CD14-positive monocyte (primary cell): ENCODE measurements around the gene DHCR24. TPM values are rescaled to one million over a fixed set of nuclear protein-coding genes. Genes with fewer than 3 reads are reported as not detected.

Source experiments
- DNase-seq, 3 donors: peaks; one replicate each; pipeline ENCODE4 v3.0.0-alpha.2; 2011 to 2022
- H2AFZ ChIP-seq: 2 replicates; pipeline ENCODE4 v1.6.0; 2012; ENCODE audit warnings: mild to moderate bottlenecking, low read depth, low read length, inconsistent platforms; ENCODE audit not compliant: insufficient read depth, poor library complexity, severe bottlenecking
- H3K27ac ChIP-seq, 2 donors: 1 replicate in 1 of 2; 2 replicates in 1 of 2; pipeline ENCODE4 v1.5.1; 2012 to 2013; ENCODE audit warnings: low read length in 2 of 2, control low read depth in 1 of 2, inconsistent platforms in 1 of 2, low read depth in 1 of 2, mild to moderate bottlenecking in 1 of 2
- H3K27me3 ChIP-seq, 2 donors: one replicate each; pipeline versions ENCODE4 v1.6.0 to v1.6.1; 2011 to 2013; ENCODE audit warnings: low read length in 2 of 2; ENCODE audit not compliant: control insufficient read depth in 2 of 2, insufficient read depth in 2 of 2
- H3K36me3 ChIP-seq, 2 donors: replicated peaks in 1 of 2; 1 replicate in 1 of 2; 2 replicates in 1 of 2; pipeline versions ENCODE4 v1.5.1 to v1.6.1; 2012 to 2013; ENCODE audit warnings: low read length in 2 of 2, control low read depth in 1 of 2, inconsistent platforms in 1 of 2, mild to moderate bottlenecking in 1 of 2; ENCODE audit not compliant: insufficient read depth in 2 of 2, control insufficient read depth in 1 of 2
- H3K4me1 ChIP-seq, 2 donors: 1 replicate in 1 of 2; 2 replicates in 1 of 2; pipeline versions ENCODE4 v1.5.1 to v1.6.1; 2012 to 2013; ENCODE audit warnings: low read length in 2 of 2, control low read depth in 1 of 2, inconsistent platforms in 1 of 2, mild to moderate bottlenecking in 1 of 2, moderate library complexity in 1 of 2; ENCODE audit not compliant: insufficient read depth in 2 of 2, control insufficient read depth in 1 of 2
- H3K4me2 ChIP-seq: replicated peaks from 2 replicates; pipeline ENCODE3; 2012; ENCODE audit warnings: low read length, moderate library complexity, mild to moderate bottlenecking; ENCODE audit not compliant: poor library complexity, severe bottlenecking; ENCODE audit errors: extremely low read depth
- H3K4me3 ChIP-seq, 3 experiments: fragments of 200-600 bp in 1 of 3; sonication (generic) in 1 of 3; replicated peaks in 1 of 3; 1 replicate in 2 of 3; 2 replicates in 1 of 3; pipeline ENCODE4 v1.5.1; 2011 to 2013; ENCODE audit warnings: low read length in 3 of 3, mild to moderate bottlenecking in 3 of 3, control low read depth in 2 of 3, low read depth in 2 of 3, inconsistent platforms in 1 of 3, moderate library complexity in 1 of 3
- H3K79me2 ChIP-seq: 2 replicates; pipeline ENCODE4 v1.6.0; 2012; ENCODE audit warnings: mild to moderate bottlenecking, control low read depth, inconsistent platforms, low read length, moderate library complexity; ENCODE audit not compliant: insufficient read depth
- H3K9ac ChIP-seq: 2 replicates; pipeline ENCODE4 v1.6.0; 2017; ENCODE audit warnings: low read length, mild to moderate bottlenecking; ENCODE audit not compliant: insufficient read depth, poor library complexity, severe bottlenecking
- H3K9me3 ChIP-seq, 2 donors: replicated peaks in 1 of 2; 1 replicate in 1 of 2; 2 replicates in 1 of 2; pipeline versions ENCODE4 v1.5.1 to v1.6.1; 2012 to 2013; ENCODE audit warnings: low read length in 2 of 2, control low read depth in 1 of 2; ENCODE audit not compliant: control insufficient read depth in 1 of 2, insufficient read depth in 1 of 2
- H4K20me1 ChIP-seq: 2 replicates; pipeline ENCODE4 v1.6.0; 2012; ENCODE audit warnings: mild to moderate bottlenecking, low read length, control low read depth, moderate library complexity; ENCODE audit not compliant: insufficient read depth
- H3K27ac Mint-ChIP-seq, 7 donors: one replicate each; pipeline ENCODE4 v1.8.0; 2020; ENCODE audit warnings: mild to moderate bottlenecking in 7 of 7, mixed read lengths in 7 of 7, moderate library complexity in 6 of 7, inconsistent platforms in 2 of 7
- H3K27me3 Mint-ChIP-seq, 3 donors: one replicate each; pipeline ENCODE4 v1.8.0; 2021 to 2022; ENCODE audit warnings: low read depth in 3 of 3, mild to moderate bottlenecking in 3 of 3, mixed read lengths in 3 of 3, moderate library complexity in 3 of 3, inconsistent platforms in 1 of 3
- H3K36me3 Mint-ChIP-seq, 2 donors: one replicate each; pipeline ENCODE4 v1.8.0; 2020; ENCODE audit warnings: mixed read lengths in 2 of 2, inconsistent platforms in 1 of 2, mild to moderate bottlenecking in 1 of 2
- H3K4me1 Mint-ChIP-seq: one replicate; pipeline ENCODE4 v1.8.0; 2020; ENCODE audit warnings: mild to moderate bottlenecking, mixed read lengths
- H3K4me3 Mint-ChIP-seq, 2 donors: one replicate each; pipeline ENCODE4 v1.8.0; 2020; ENCODE audit warnings: mild to moderate bottlenecking in 2 of 2, mixed read lengths in 2 of 2, moderate library complexity in 1 of 2
- H3K9me3 Mint-ChIP-seq, 7 donors: one replicate each; pipeline ENCODE4 v1.8.0; 2020 to 2022; ENCODE audit warnings: mixed read lengths in 7 of 7, mild to moderate bottlenecking in 6 of 7, moderate library complexity in 6 of 7, inconsistent platforms in 2 of 7
- WGBS: methylation state at CpG from one replicate; pipeline ENCODE4 v1.1.5; 2013; ENCODE audit warnings: missing lambda C conversion rate; ENCODE audit not compliant: insufficient coverage; 5-methylcytosine and 5-hydroxymethylcytosine counted together
- intact Hi-C, 2 donors: fragments of 100-400 bp; cut with micrococcal nuclease; formaldehyde crosslinking; loops; one replicate each; pipeline versions ENCODE4 v1.15.0 to v1.15.1; 2023
- polyA plus RNA-seq, 3 donors: library from polyadenylated mRNA; depleted of rRNA in 1 of 3; unstranded in 2 of 3; stranded (reverse) in 1 of 3; fragments of 300-500 nt in 2 of 3; fragments of >200 nt in 1 of 3; fragmentation: Illumina TruSeq in 2 of 3; gene quantifications; 1 replicate in 2 of 3; 2 replicates in 1 of 3; pipeline ENCODE4 v1.2.3, GENCODE V29; 2012 to 2021
- TF ChIP-seq, protein P1 (sequence below): fragments of 200-600 bp; IDR thresholded peaks from one replicate; pipeline ENCODE4 v1.8.0; 2022; ENCODE audit warnings: antibody characterized with exemption, mild to moderate bottlenecking

The DHCR24 gene
- polyA plus RNA-seq, 3 donors: 0.48 to 3.5 (median 3.0) TPM

DNA sequence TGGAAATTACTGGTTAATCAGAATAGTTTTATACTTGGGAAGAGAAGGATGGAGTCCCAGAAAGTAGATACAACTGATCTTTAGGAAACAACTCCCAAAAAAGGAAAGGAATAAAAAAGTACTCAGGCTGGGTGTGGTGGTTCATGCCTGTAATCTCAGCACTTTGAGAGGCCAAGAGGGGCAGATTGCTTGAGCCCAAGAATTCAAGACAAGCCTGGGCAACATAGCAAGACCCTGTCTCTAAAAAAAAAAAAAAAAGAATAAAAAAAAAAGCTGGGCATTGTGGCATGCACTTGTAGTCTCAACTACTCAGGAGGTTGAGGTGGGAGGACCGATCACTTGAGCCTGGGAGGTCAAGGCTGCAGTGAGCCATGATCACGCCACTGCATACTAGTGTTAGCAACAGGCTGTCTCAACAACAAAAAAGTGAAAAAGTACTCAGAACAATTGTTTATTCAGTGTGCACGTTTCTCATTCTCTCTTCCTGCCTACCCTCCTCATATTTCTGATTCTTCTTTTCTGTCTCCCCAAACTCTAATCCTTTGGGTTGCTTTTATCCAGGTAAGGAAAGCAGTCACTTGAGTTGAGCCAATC, 2.2 kb upstream of the DHCR24 start:
- peaks cover 6 to 40% of the 10 kb centered on the region in 2 donors for H3K27me3 ChIP-seq
- H3K27ac ChIP-seq: no peak overlapping the region

DNA sequence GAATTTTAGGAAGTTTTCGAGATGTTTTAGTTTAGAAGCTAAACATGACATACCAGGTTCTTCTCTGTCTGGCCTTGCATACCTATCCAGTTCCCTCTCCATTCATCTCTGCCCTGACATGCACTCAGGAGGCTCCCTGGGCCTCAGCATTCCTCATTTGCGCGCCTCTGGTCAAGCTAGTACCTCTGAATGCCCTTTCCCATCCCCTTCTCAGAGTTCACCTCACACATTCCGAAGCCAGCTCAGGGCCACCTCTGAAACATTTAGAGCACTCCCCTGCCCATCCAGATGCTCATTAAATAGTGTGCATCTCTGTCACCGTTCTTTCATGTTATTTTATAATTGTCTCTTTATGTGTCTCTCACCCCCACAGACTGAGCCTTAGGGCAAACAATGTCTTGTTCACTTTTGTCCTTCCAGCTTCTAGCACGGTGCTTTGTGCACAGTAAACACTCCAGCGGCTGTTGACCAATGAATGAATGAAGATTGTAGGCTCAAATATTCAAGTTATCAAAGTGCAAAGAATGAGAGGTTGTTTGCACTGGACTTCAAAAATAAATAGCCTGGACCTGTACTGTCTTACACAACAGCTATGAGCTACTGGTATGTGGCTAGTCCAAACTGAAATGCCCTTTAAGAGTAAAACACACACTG, 1.2 kb upstream of the DHCR24 start:
- no peak overlapping the region for H3K27ac Mint-ChIP-seq
- peaks cover 21 to 35% of the 10 kb centered on the region in 2 donors for H3K4me1 ChIP-seq
- WGBS: 100% methylated on average over 3 of the region's 7 CpGs

More for the DNA sequence above, 2.2 kb upstream of the DHCR24 start:
- Mint-ChIP-seq H3K4me1 (peaks cover 38% of the 10 kb centered on the region), H3K27me3 (peaks cover 24 to 43% (median 35%) of the 10 kb centered on the region in 3 donors), H3K4me3 (peak overlapping the region in 1 of 2 donors; percentile 11), H3K9me3 (peaks cover 0 to 5% (median 0%) of the 10 kb centered on the region in 7 donors), H3K36me3 (no peaks in the 10 kb centered on the region), H3K27ac (no peak overlapping the region)
- WGBS: 93% methylated on average over 3 of the region's 3 CpGs
- Histone ChIP-seq H2AFZ (no peak overlapping the region), H4K20me1 (no peaks in the 10 kb centered on the region), H3K79me2 (no peaks in the 10 kb centered on the region), H3K9me3 (no peaks in the 10 kb centered on the region), H3K36me3 (no peaks in the 10 kb centered on the region), H3K9ac (no peak overlapping the region), H3K4me3 (no peak overlapping the region), H3K4me2 (no peak overlapping the region), H3K4me1 (peaks cover 14 to 25% of the 10 kb centered on the region in 2 donors)
- no peak for DNase-seq
- TF ChIP-seq, protein P1, sequence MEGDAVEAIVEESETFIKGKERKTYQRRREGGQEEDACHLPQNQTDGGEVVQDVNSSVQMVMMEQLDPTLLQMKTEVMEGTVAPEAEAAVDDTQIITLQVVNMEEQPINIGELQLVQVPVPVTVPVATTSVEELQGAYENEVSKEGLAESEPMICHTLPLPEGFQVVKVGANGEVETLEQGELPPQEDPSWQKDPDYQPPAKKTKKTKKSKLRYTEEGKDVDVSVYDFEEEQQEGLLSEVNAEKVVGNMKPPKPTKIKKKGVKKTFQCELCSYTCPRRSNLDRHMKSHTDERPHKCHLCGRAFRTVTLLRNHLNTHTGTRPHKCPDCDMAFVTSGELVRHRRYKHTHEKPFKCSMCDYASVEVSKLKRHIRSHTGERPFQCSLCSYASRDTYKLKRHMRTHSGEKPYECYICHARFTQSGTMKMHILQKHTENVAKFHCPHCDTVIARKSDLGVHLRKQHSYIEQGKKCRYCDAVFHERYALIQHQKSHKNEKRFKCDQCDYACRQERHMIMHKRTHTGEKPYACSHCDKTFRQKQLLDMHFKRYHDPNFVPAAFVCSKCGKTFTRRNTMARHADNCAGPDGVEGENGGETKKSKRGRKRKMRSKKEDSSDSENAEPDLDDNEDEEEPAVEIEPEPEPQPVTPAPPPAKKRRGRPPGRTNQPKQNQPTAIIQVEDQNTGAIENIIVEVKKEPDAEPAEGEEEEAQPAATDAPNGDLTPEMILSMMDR: no peak
- intact Hi-C loops: no loop called here

More for the DNA sequence above, 1.2 kb upstream of the DHCR24 start:
- H3K4me3 Mint-ChIP-seq: peak overlapping the region; percentile 93
- Histone ChIP-seq H3K27ac (no peak overlapping the region), H3K79me2 (no peaks in the 10 kb centered on the region), H3K4me3 (peak overlapping the region in 1 of 3 experiments; percentile 84), H3K36me3 (no peaks in the 10 kb centered on the region), H2AFZ (peak overlapping the region; percentile 92), H3K9ac (no peak overlapping the region), H3K4me2 (peak overlapping the region; percentile 89), H3K9me3 (no peaks in the 10 kb centered on the region), H4K20me1 (no peaks in the 10 kb centered on the region), H3K27me3 (peaks cover 6 to 40% of the 10 kb centered on the region in 2 donors)
- DNase-seq: no peak
- intact Hi-C loops: no loop called here
- H3K27me3 Mint-ChIP-seq: peaks cover 24 to 41% (median 34%) of the 10 kb centered on the region in 3 donors
- peaks cover 47% of the 10 kb centered on the region for H3K4me1 Mint-ChIP-seq
- TF ChIP-seq, protein P1: no peak
- H3K36me3 Mint-ChIP-seq: no peaks in the 10 kb centered on the region
- peaks cover 0 to 5% (median 0%) of the 10 kb centered on the region in 7 donors for H3K9me3 Mint-ChIP-seq
